Measurements from ENCODE around the gene BLOC1S3.

The BLOC1S3 gene

GRCh38 chr19:45218426-45218825 is 39.8 kb downstream of the BLOC1S3 start:
- no peaks in the 10 kb centered on the region for H3F3A ChIP-seq (ENCODE audit: insufficient read depth, low read length)
- no peak overlapping the region for H3K4me2 ChIP-seq (ENCODE audit: low read length)
- no peak overlapping the region for H3K27ac ChIP-seq (ENCODE audit: low read depth, low read length, poor library complexity, severe bottlenecking)
- no peaks in the 10 kb centered on the region for H3K79me2 ChIP-seq (ENCODE audit: insufficient read depth, low read length)
- no peaks in the 10 kb centered on the region for H4K20me1 ChIP-seq (ENCODE audit: insufficient read depth, low read length)
- H3K9ac ChIP-seq (ENCODE audit: low read length) = no peak overlapping the region
- H3K4me1 ChIP-seq (ENCODE audit: insufficient read depth, low read length, severe bottlenecking) = no peaks in the 10 kb centered on the region
- H3K9me3 ChIP-seq (ENCODE audit: low read length) = no peaks in the 10 kb centered on the region
- 0 out of 2 replicates have a peak, but pooled peaks cover 4% of the 10 kb centered on the region for H3K27me3 ChIP-seq (ENCODE audit: insufficient read depth, low read length)
- no peaks in the 10 kb centered on the region for H3K36me3 ChIP-seq (ENCODE audit: insufficient read depth, low read length)
- no peak overlapping the region for H2AFZ ChIP-seq (ENCODE audit: low read length)
- TF ChIP-seq CTCF (IDR thresholded peaks at IDR 0.05; ENCODE audit: low read length) (no peak), EZH2 (IDR thresholded peaks at IDR 0.05; ENCODE audit: borderline replicate concordance, low read length) (no peak)
- H3K4me3 ChIP-seq (ENCODE audit: low read depth, low read length, poor library complexity, severe bottlenecking) = no peak overlapping the region
- H3K9me2 ChIP-seq (ENCODE audit: low read depth, low read length) = no peaks in the 10 kb centered on the region

- no peak overlapping the region for H3K4me2 ChIP-seq (ENCODE audit: low read length)
- H3K27ac ChIP-seq (ENCODE audit: low read depth, low read length, poor library complexity, severe bottlenecking) = no peak overlapping the region
These were observed 40.5 kb downstream of the BLOC1S3 start for GRCh38 chr19:45218911-45219743.

DNA sequence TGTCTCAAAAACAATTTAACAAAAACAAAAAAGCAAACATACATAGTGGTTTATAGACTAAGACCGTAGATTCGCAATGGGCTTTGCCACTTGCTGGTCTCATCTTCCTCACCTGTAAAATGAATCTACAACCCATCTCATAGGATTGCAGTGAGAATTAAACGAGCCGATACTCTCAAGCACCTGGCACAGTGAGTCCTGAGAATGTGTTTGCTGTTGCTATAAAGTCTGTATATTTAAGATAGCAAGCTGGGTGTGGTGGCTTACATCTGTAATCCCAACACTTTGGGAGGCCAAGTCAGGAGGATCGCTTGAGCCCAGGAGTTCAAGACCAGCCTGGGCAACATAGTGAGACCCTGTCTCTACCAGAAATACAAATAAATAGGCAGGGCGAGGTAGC is 44.1 kb downstream of the BLOC1S3 start:
- Histone ChIP-seq H3K4me2 (ENCODE audit: low read length) (no peak overlapping the region), H3K9me3 (ENCODE audit: low read length) (no peaks in the 10 kb centered on the region), H3K27ac (ENCODE audit: low read depth, low read length, poor library complexity, severe bottlenecking) (no peak overlapping the region), H3K4me3 (ENCODE audit: low read depth, low read length, poor library complexity, severe bottlenecking) (no peak overlapping the region), H4K20me1 (ENCODE audit: insufficient read depth, low read length) (no peaks in the 10 kb centered on the region), H3K4me1 (ENCODE audit: insufficient read depth, low read length, severe bottlenecking) (no peaks in the 10 kb centered on the region), H3K9me2 (ENCODE audit: low read depth, low read length) (no peaks in the 10 kb centered on the region), H3K27me3 (ENCODE audit: insufficient read depth, low read length) (peaks cover 4% of the 10 kb centered on the region; the same call in 1 of the 2 replicates), H3K79me2 (ENCODE audit: insufficient read depth, low read length) (no peaks in the 10 kb centered on the region), H3F3A (ENCODE audit: insufficient read depth, low read length) (no peaks in the 10 kb centered on the region), H2AFZ (ENCODE audit: low read length) (no peak overlapping the region), H3K36me3 (ENCODE audit: insufficient read depth, low read length) (no peaks in the 10 kb centered on the region), H3K9ac (ENCODE audit: low read length) (no peak overlapping the region)
- TF ChIP-seq CTCF (IDR thresholded peaks at IDR 0.05; ENCODE audit: low read length) (no peak), EZH2 (IDR thresholded peaks at IDR 0.05; ENCODE audit: borderline replicate concordance, low read length) (no peak)

More at GRCh38 chr19:45218911-45219743, 40.5 kb downstream of the BLOC1S3 start:
- Histone ChIP-seq H3K4me1 (ENCODE audit: insufficient read depth, low read length, severe bottlenecking) (no peaks in the 10 kb centered on the region), H3K9me2 (ENCODE audit: low read depth, low read length) (no peaks in the 10 kb centered on the region), H2AFZ (ENCODE audit: low read length) (no peak overlapping the region), H4K20me1 (ENCODE audit: insufficient read depth, low read length) (no peaks in the 10 kb centered on the region), H3F3A (ENCODE audit: insufficient read depth, low read length) (no peaks in the 10 kb centered on the region), H3K4me3 (ENCODE audit: low read depth, low read length, poor library complexity, severe bottlenecking) (no peak overlapping the region), H3K9me3 (ENCODE audit: low read length) (no peaks in the 10 kb centered on the region), H3K79me2 (ENCODE audit: insufficient read depth, low read length) (no peaks in the 10 kb centered on the region), H3K36me3 (ENCODE audit: insufficient read depth, low read length) (no peaks in the 10 kb centered on the region), H3K9ac (ENCODE audit: low read length) (no peak overlapping the region), H3K27me3 (ENCODE audit: insufficient read depth, low read length) (peaks cover 4% of the 10 kb centered on the region; the same call in 1 of the 2 replicates)
- TF ChIP-seq EZH2 (IDR thresholded peaks at IDR 0.05; ENCODE audit: borderline replicate concordance, low read length) (no peak), CTCF (IDR thresholded peaks at IDR 0.05; ENCODE audit: low read length) (no peak)

All from OCI-LY1 (cell line).